ENCODE results near the gene OSGIN1. TPM values are rescaled to one million over a fixed set of nuclear protein-coding genes. Genes with fewer than 3 reads are reported as not detected.

The OSGIN1 gene
- total RNA-seq, 4 donors from 2014 or later = 17.3 to 99.7 (median 75.2) TPM

GRCh38 chr16:83951544-83951943 lies 1.5 kb upstream of the OSGIN1 start:
- no peak for TF ChIP-seq POLR2A (IDR thresholded peaks at IDR 0.05)
- no peak for TF ChIP-seq CTCF (IDR thresholded peaks at IDR 0.05)
- no peaks in the 10 kb centered on the region for H3K9me3 ChIP-seq
- H3K27ac ChIP-seq = no peak overlapping the region
- H3K4me3 ChIP-seq = no peak overlapping the region
- H3K36me3 ChIP-seq = no peaks in the 10 kb centered on the region
- DNase-seq = no peak
- H3K27me3 ChIP-seq = no peaks in the 10 kb centered on the region
- H3K4me1 ChIP-seq = peaks cover 4 to 41% (median 6%) of the 10 kb centered on the region in 4 donors

GRCh38 chr16:83952587-83952939 lies 477 bp upstream of the OSGIN1 start:
- TF ChIP-seq POLR2A (IDR thresholded peaks at IDR 0.05) (no peak), CTCF (IDR thresholded peaks at IDR 0.05) (peak in 1 of 6 experiments; percentile 2)
- Histone ChIP-seq H3K27me3 (no peaks in the 10 kb centered on the region), H3K36me3 (peaks cover 0 to 3% (median 0%) of the 10 kb centered on the region in 3 donors), H3K9me3 (no peaks in the 10 kb centered on the region), H3K4me3 (peak overlapping the region in 2 of 4 donors; percentile 61 to 76), H3K4me1 (peaks cover 4 to 41% (median 6%) of the 10 kb centered on the region in 4 donors), H3K27ac (peak overlapping the region in 3 of 4 donors; percentile 87 to 98 (median 94))
- DNase-seq = no peak

GRCh38 chr16:83953796-83954576 lies 946 bp downstream of the OSGIN1 start:
- TF ChIP-seq CTCF (IDR thresholded peaks at IDR 0.05) (peak in 4 of 6 experiments; percentile 30 to 81 (median 72)), POLR2A (IDR thresholded peaks at IDR 0.05) (no peak)
- Histone ChIP-seq H3K36me3 (peaks cover 0 to 9% (median 0%) of the 10 kb centered on the region in 3 donors), H3K4me3 (peak overlapping the region; percentile 33 to 76 (median 48)), H3K9me3 (no peaks in the 10 kb centered on the region), H3K4me1 (peaks cover 4 to 41% (median 6%) of the 10 kb centered on the region in 4 donors), H3K27me3 (no peaks in the 10 kb centered on the region), H3K27ac (peak overlapping the region; percentile 53 to 98 (median 90))
- peak in 1 of 3 donors; percentile 58 for DNase-seq

- no peaks in the 10 kb centered on the region for H3K27me3 ChIP-seq
- TF ChIP-seq POLR2A (IDR thresholded peaks at IDR 0.05) (peak; percentile 36 to 79), CTCF (IDR thresholded peaks at IDR 0.05) (peak in 2 of 6 experiments; percentile 8 to 24)
These were observed 1.6 kb downstream of the OSGIN1 start for GRCh38 chr16:83954577-83955016.

DNA sequence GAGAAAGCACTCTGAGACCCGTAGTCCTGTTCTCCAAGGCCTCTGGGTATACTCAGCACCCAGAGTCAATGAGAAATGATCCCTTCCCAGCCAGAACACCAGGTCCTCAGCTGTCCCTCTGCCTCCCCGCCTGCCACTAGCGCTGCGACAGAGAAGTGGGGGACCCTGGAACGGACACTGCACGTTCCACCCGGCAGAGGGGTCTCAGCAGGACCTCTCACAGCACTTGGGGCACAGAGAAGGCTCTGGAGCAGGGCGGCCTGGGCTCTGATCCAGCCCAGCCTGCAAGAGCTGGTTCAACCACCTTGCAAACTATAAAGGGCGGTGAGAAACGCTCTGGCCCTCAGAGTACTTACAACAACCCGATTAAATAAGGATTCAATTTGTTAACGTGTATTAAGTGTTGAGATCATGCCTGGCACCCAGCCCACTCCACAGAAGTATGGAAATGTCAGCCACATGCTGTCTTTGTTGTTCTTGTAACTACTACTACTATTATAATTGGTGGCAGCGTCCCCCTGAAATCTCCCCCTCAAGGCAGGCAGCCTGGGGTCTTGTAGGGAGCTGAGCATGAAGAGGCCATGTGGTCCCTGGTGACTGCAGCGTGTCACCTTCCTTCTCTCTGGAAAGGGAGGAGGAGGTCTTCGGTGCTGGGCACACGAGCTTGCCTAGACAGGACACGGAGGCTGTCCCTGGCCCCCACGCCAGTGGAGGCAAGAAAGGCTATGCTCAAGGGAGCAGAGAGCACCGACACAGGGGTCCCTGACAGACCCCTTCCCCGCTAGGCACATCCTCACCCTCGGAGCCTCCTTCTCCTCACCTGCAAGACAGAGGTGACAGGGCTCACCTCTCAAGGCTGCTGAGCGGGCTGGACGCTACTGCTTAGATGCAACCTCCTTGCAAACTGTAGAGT lies 2.4 kb downstream of the OSGIN1 start:
- H3K36me3 ChIP-seq = peaks cover 0 to 24% (median 0%) of the 10 kb centered on the region in 3 donors
- peak overlapping the region in 2 of 4 donors; percentile 61 to 76 for H3K4me3 ChIP-seq
- no peaks in the 10 kb centered on the region for H3K9me3 ChIP-seq
- H3K27ac ChIP-seq = peak overlapping the region in 1 of 4 donors; percentile 94
- no peaks in the 10 kb centered on the region for H3K27me3 ChIP-seq
- DNase-seq = no peak
- TF ChIP-seq CTCF (IDR thresholded peaks at IDR 0.05) (no peak), POLR2A (IDR thresholded peaks at IDR 0.05) (no peak)
- H3K4me1 ChIP-seq = peaks cover 4 to 34% (median 6%) of the 10 kb centered on the region in 4 donors

More at GRCh38 chr16:83954577-83955016, 1.6 kb downstream of the OSGIN1 start:
- Histone ChIP-seq H3K4me1 (peaks cover 4 to 35% (median 6%) of the 10 kb centered on the region in 4 donors), H3K36me3 (peaks cover 0 to 16% (median 0%) of the 10 kb centered on the region in 3 donors), H3K4me3 (peak overlapping the region in 2 of 4 donors; percentile 61 to 76), H3K9me3 (no peaks in the 10 kb centered on the region), H3K27ac (peak overlapping the region in 3 of 4 donors; percentile 87 to 98 (median 94))
- peak in 2 of 3 donors; percentile 78 to 91 for DNase-seq

Data from Peyer's patch (tissue), 4 donors.